HUES6 (cell line): ENCODE measurements around the gene TUFM.

Experiments
- H3K27ac ChIP-seq: 2 replicates; pipeline ENCODE4 v1.7.0; 2013; ENCODE audit warnings: low read depth, mild to moderate bottlenecking, low read length, inconsistent platforms
- H3K27me3 ChIP-seq: 2 replicates; pipeline ENCODE4 v1.6.1; 2013; ENCODE audit warnings: low read length; ENCODE audit not compliant: control insufficient read depth, insufficient read depth
- H3K36me3 ChIP-seq: 2 replicates; pipeline ENCODE4 v1.6.1; 2013; ENCODE audit warnings: low read length; ENCODE audit not compliant: control insufficient read depth, insufficient read depth
- H3K4me1 ChIP-seq: 2 replicates; pipeline ENCODE4 v1.6.1; 2013; ENCODE audit warnings: low read length; ENCODE audit not compliant: control insufficient read depth, insufficient read depth
- H3K4me3 ChIP-seq: 2 replicates; pipeline ENCODE4 v1.5.1; 2013; ENCODE audit warnings: low read depth, low read length
- H3K9ac ChIP-seq: one replicate; pipeline ENCODE4 v1.6.1; 2013; ENCODE audit warnings: mild to moderate bottlenecking, low read length
- H3K9me3 ChIP-seq: 2 replicates; pipeline ENCODE4 v1.6.1; 2013; ENCODE audit warnings: low read depth, low read length; ENCODE audit not compliant: control insufficient read depth, insufficient read depth

Gene TUFM

DNA sequence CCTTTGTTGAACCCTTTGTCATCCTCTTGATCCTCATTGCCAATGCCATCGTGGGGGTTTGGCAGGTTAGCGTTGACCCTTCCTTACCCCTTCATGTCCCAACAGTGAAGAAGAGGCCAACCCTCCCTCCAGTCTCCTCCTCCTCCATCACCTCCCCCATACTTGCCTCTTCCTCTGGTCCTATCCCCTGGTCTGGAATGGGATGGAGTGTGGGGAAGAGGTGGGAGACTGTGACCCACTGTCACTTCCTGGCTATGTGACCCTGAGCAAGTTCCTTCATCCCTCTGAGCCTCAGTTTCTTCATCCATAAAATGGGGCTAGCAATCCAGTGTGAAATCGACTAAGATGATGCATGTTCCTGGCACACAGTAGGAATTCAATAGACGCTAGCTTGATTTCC lies 34.8 kb upstream of the TUFM start:
- no peak overlapping the region for H3K9ac ChIP-seq
- H3K27ac ChIP-seq = no peak overlapping the region
- H3K9me3 ChIP-seq = no peaks in the 10 kb centered on the region

GRCh38 chr16:28880589-28880915 lies 34.4 kb upstream of the TUFM start:
- Histone ChIP-seq H3K4me3 (peak overlapping the region; percentile 86), H3K27ac (no peak overlapping the region), H3K9ac (peak overlapping the region; percentile 62), H3K27me3 (peaks cover 10% of the 10 kb centered on the region), H3K36me3 (no peaks in the 10 kb centered on the region), H3K4me1 (peaks cover 45% of the 10 kb centered on the region), H3K9me3 (no peaks in the 10 kb centered on the region)

More for the DNA sequence above, 34.8 kb upstream of the TUFM start:
- H3K27me3 ChIP-seq = peaks cover 10% of the 10 kb centered on the region
- H3K36me3 ChIP-seq = no peaks in the 10 kb centered on the region
- H3K4me3 ChIP-seq = peak overlapping the region; percentile 86
- H3K4me1 ChIP-seq = peaks cover 45% of the 10 kb centered on the region

GRCh38 chr16:28879841-28880588 lies 33.9 kb upstream of the TUFM start:
- H3K4me1 ChIP-seq = peaks cover 45% of the 10 kb centered on the region
- H3K27me3 ChIP-seq = peaks cover 10% of the 10 kb centered on the region
- H3K36me3 ChIP-seq = no peaks in the 10 kb centered on the region
- peak overlapping the region; percentile 48; the same call in 1 of the 2 replicates for H3K27ac ChIP-seq
- H3K4me3 ChIP-seq = peak overlapping the region; percentile 86
- H3K9me3 ChIP-seq = no peaks in the 10 kb centered on the region
- peak overlapping the region; percentile 85 for H3K9ac ChIP-seq

- Histone ChIP-seq H3K27ac (peak overlapping the region; percentile 48; the same call in 1 of the 2 replicates), H3K27me3 (peaks cover 10% of the 10 kb centered on the region), H3K4me3 (peak overlapping the region; percentile 86), H3K36me3 (peaks cover 3% of the 10 kb centered on the region), H3K9me3 (no peaks in the 10 kb centered on the region), H3K9ac (peak overlapping the region; percentile 85), H3K4me1 (peaks cover 45% of the 10 kb centered on the region)
Measured at GRCh38 chr16:28879261-28879840, 33.2 kb upstream of the TUFM start.

DNA sequence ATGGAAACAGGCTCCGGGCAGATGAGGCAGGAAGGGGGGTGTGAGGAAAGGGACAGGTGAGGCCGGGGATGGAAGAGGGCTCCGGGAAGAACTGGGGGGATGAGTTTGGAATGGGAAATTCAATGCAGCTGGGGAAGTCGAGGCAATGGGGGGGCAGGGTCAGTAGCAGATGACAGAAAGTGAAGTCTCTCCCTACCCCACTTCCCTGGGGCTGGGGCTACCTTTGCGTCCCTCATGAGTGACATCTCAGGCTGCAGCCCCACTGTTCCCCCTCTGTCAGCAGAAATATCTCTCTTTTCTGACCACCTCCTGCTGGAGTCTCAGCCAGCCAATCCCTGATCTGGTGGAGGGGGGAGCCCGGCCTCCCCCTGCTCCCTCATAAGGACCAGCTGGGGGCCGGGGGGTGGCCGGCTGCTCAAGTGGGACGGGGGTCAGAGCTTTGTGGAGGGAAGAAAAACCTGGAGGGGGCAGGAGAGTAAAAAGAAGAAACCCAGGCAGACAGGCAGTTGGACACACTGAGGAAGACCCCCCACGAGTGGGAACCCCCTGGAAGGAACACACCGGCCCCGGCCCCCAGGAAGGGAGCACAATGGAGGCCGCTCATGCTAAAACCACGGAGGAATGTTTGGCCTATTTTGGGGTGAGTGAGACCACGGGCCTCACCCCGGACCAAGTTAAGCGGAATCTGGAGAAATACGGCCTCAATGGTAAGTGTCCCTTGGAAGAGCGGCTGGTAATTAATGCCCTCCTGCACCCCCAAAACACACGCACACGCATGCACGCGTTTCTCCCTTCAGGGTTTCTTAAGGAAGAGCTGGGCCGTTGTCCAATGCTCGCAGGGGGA lies 32.2 kb upstream of the TUFM start, which contains the start of gene ATP2A1:
TSS of gene ATP2A1 (plus strand) at position 406 of the 844 bp plus-strand sequence. CDS start at position 590, 184 bp downstream.
- H3K9ac ChIP-seq = peak within 1 kb of the TSS; percentile 85
- H3K27me3 ChIP-seq = peaks cover 10% of the 10 kb centered on the region
- peaks cover 10% of the 10 kb centered on the region for H3K36me3 ChIP-seq
- H3K27ac ChIP-seq = peak within 1 kb of the TSS; percentile 48; the same call in 1 of the 2 replicates
- peak within 1 kb of the TSS; percentile 86 for H3K4me3 ChIP-seq
- peaks cover 39% of the 10 kb centered on the region for H3K4me1 ChIP-seq
- H3K9me3 ChIP-seq = no peaks in the 10 kb centered on the region

DNA sequence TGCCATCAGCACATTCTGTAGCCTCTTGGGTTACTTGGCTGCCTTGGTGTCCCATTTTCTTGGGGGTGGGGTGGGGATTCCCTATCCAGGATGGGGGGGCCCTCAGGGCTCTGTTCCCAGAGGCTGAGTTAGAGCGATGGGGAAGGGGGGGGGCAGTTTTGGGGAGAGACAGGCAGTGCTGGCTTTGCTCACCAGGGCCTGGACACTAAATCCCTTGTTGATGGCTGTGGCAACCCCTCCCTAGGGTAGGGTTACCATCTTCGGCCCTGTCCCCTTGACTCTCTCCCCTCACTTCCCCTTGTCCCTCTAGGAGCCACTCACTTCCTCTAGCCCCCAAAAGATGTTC lies 31.5 kb upstream of the TUFM start:
- H3K9ac ChIP-seq = no peak overlapping the region
- peaks cover 32% of the 10 kb centered on the region for H3K4me1 ChIP-seq
- no peaks in the 10 kb centered on the region for H3K9me3 ChIP-seq
- H3K4me3 ChIP-seq = no peak overlapping the region
- peaks cover 15% of the 10 kb centered on the region for H3K36me3 ChIP-seq
- no peak overlapping the region for H3K27ac ChIP-seq
- peaks cover 10% of the 10 kb centered on the region for H3K27me3 ChIP-seq

DNA sequence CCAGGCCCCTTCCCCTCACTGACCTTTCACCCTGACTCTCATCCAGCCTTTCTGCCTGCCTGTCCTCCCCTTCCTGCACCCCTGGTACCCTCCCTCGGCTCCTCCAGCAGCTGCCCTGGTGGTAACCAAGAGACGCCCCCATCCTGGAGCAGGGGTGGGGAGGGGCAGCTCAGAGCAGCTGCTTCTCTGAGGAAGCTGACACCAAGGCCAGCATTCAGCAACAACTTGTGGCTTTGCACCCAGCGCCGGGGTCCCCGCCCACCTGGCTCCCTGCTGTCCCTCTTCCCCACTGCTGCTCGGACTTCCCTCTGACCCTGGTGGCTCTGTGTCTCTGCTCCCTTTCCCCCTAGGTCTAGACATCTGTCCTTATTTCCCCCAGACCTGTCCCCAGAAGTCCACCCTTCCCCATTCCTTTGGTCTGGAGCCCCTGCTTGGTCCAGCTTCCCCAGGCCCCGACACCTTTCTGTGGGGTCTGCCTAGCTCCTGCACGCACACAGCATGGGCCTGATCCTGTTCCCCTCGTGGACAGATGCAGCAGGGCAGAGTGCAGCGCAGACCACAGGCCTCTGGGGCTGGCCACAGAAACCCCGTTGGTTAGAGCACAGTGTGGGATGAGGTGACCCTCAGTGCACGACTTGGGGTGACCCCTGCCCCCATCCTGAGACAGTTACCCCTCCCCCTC lies 31.0 kb upstream of the TUFM start:
- no peak overlapping the region for H3K4me3 ChIP-seq
- no peak overlapping the region for H3K9ac ChIP-seq
- H3K27ac ChIP-seq = no peak overlapping the region
- peaks cover 10% of the 10 kb centered on the region for H3K27me3 ChIP-seq
- H3K4me1 ChIP-seq = peaks cover 28% of the 10 kb centered on the region
- H3K36me3 ChIP-seq = peaks cover 21% of the 10 kb centered on the region
- H3K9me3 ChIP-seq = no peaks in the 10 kb centered on the region

DNA sequence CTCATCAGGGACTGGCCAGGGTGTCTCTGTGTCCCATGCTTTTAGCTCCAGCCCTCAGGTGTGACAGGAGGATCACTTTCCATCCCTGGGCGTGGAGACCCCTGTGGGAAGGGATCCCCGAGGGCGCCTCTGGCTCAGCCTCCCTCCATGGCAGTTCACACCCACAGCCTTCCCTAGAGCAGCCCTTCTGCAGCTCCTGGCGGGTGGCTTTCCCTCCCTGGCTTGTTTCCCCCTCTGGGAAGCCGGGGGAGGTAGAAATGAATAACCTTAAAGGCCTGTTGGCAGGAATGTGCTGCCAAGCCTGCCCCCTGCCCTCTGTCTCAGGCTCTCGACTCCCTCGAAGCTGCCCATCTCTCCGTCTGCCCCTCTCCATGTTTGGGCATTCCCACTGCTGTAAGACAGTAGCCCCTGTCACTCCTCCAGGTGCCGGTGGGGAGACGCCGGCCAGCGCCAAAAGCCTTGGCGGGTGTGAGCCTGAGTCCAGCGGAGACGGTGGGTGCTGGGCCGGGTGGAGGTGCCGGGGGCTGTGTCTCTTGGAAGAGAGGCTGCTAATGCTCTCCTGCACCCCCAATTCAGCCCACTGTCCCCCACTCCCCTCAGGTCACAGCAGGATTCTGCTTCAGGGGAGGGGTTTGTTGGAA lies 30.0 kb upstream of the TUFM start:
- Histone ChIP-seq H3K27ac (no peak overlapping the region), H3K4me1 (peaks cover 28% of the 10 kb centered on the region), H3K36me3 (peaks cover 29% of the 10 kb centered on the region), H3K9me3 (no peaks in the 10 kb centered on the region), H3K9ac (no peak overlapping the region), H3K27me3 (peaks cover 9% of the 10 kb centered on the region), H3K4me3 (no peak overlapping the region)

GRCh38 chr16:28875134-28876018 lies 29.2 kb upstream of the TUFM start:
- no peak overlapping the region for H3K9ac ChIP-seq
- H3K36me3 ChIP-seq = peaks cover 35% of the 10 kb centered on the region
- H3K27me3 ChIP-seq = peaks cover 1% of the 10 kb centered on the region; the same call in 1 of the 2 replicates
- no peaks in the 10 kb centered on the region for H3K9me3 ChIP-seq
- H3K4me1 ChIP-seq = peaks cover 23% of the 10 kb centered on the region
- no peak overlapping the region for H3K4me3 ChIP-seq
- no peak overlapping the region for H3K27ac ChIP-seq
